HEK293 (cell line): Measurements from ENCODE around the gene ZNF576.

Experiments used
- CTCF ChIA-PET: fragments of 350-600 bp; formaldehyde crosslinking; extraction: SDS; loops from one replicate; lab custom pipeline; 2021; ENCODE audit warnings: antibody characterized with exemption; lab: Yijun Ruan, JAX
- POLR2A ChIA-PET: fragments of 300-600 bp; formaldehyde crosslinking; extraction: SDS; loops from one replicate; lab custom pipeline; 2020; ENCODE audit warnings: antibody characterized with exemption, inconsistent platforms; lab: Yijun Ruan, JAX
- H3K27ac ChIP-seq: fragments of 200-500 bp; sonication (Bioruptor generic); 2 replicates; pipeline ENCODE4 v1.5.1; 2014; ENCODE audit warnings: low read depth, low read length, control low read depth, inconsistent platforms; ENCODE audit errors: extremely low read depth
- H3K36me3 ChIP-seq, 2 experiments: fragments of 200-500 bp in 1 of 2; sonication (Bioruptor generic) in 1 of 2; 1 replicate in 1 of 2; 2 replicates in 1 of 2; pipeline ENCODE4 v1.5.1; 2014 to 2017; ENCODE audit warnings: inconsistent platforms in 2 of 2, low read length in 2 of 2; ENCODE audit not compliant: control insufficient read depth in 2 of 2, insufficient read depth in 1 of 2
- H3K4me1 ChIP-seq: fragments of 200-500 bp; sonication (Bioruptor generic); 2 replicates; pipeline ENCODE4 v1.5.1; 2014; ENCODE audit warnings: mild to moderate bottlenecking, low read length, inconsistent platforms; ENCODE audit not compliant: control insufficient read depth, insufficient read depth
- H3K4me3 ChIP-seq: 2 replicates; pipeline ENCODE4 v1.5.1; 2011; ENCODE audit warnings: low read depth, mild to moderate bottlenecking, control low read depth, low read length, moderate library complexity
- H3K9me3 ChIP-seq: fragments of 200-500 bp; sonication (Bioruptor generic); 2 replicates; pipeline ENCODE4 v1.5.1; 2014; ENCODE audit warnings: low read depth, low read length, inconsistent platforms; ENCODE audit not compliant: control insufficient read depth, insufficient read depth
- GLIS2 ChIP-seq: fragments of 450-650 bp; formaldehyde crosslinking; IDR thresholded peaks from 2 replicates; pipeline ENCODE4 v1.5.1; 2016; ENCODE audit warnings: missing biosample characterization, missing genetic modification characterization
- HOXD13 ChIP-seq: sonication (generic); formaldehyde crosslinking; IDR thresholded peaks from 2 replicates; pipeline ENCODE4 v1.8.0; 2022; ENCODE audit warnings: missing genetic modification reagents, borderline replicate concordance
- KLF16 ChIP-seq: fragments of 450-650 bp; formaldehyde crosslinking; IDR thresholded peaks from 2 replicates; pipeline ENCODE4 v1.5.1; 2017; ENCODE audit warnings: missing biosample characterization, missing genetic modification characterization
- KLF9 ChIP-seq: fragments of 450-650 bp; formaldehyde crosslinking; IDR thresholded peaks from 2 replicates; pipeline ENCODE4 v1.5.1; 2016; ENCODE audit warnings: missing biosample characterization, missing genetic modification characterization, low read depth
- ZFP37 ChIP-seq: fragments of 450-650 bp; formaldehyde crosslinking; IDR thresholded peaks from 2 replicates; pipeline ENCODE4 v1.5.1; 2016; ENCODE audit warnings: missing biosample characterization, missing genetic modification characterization
- ZIC2 ChIP-seq: fragments of 450-650 bp; formaldehyde crosslinking; IDR thresholded peaks from 2 replicates; pipeline ENCODE4 v1.5.1; 2016; ENCODE audit warnings: missing biosample characterization, missing genetic modification characterization
- ZNF10 ChIP-seq: fragments of 450-650 bp; formaldehyde crosslinking; IDR thresholded peaks from 2 replicates; pipeline ENCODE4 v1.5.1; 2017; ENCODE audit warnings: missing biosample characterization, missing genetic modification characterization
- ZNF202 ChIP-seq: fragments of 450-650 bp; formaldehyde crosslinking; IDR thresholded peaks from 2 replicates; pipeline ENCODE4 v1.5.1; 2016; ENCODE audit warnings: missing biosample characterization, missing genetic modification characterization, borderline replicate concordance
- ZNF324 ChIP-seq: fragments of 450-650 bp; formaldehyde crosslinking; IDR thresholded peaks from 2 replicates; pipeline ENCODE4 v1.5.1; 2016; ENCODE audit warnings: missing biosample characterization, missing genetic modification characterization
- ZNF37A ChIP-seq: fragments of 450-650 bp; IDR thresholded peaks from 2 replicates; pipeline ENCODE4 v1.5.1; 2018; ENCODE audit warnings: missing biosample characterization, missing genetic modification characterization
- ZNF394 ChIP-seq: fragments of 450-650 bp; formaldehyde crosslinking; IDR thresholded peaks from 2 replicates; pipeline ENCODE4 v1.5.1; 2016; ENCODE audit warnings: missing biosample characterization, missing genetic modification characterization, mild to moderate bottlenecking, moderate library complexity, borderline replicate concordance
- ZNF416 ChIP-seq: fragments of 450-650 bp; formaldehyde crosslinking; IDR thresholded peaks from 2 replicates; pipeline ENCODE4 v1.5.1; 2016; ENCODE audit warnings: missing biosample characterization, missing genetic modification characterization
- ZNF600 ChIP-seq: fragments of 450-650 bp; formaldehyde crosslinking; IDR thresholded peaks from 2 replicates; pipeline ENCODE4 v1.5.1; 2016; ENCODE audit warnings: missing biosample characterization, missing genetic modification characterization
- ZNF660 ChIP-seq: fragments of 450-650 bp; IDR thresholded peaks from 2 replicates; pipeline ENCODE4 v1.5.1; 2018; ENCODE audit warnings: missing biosample characterization, mild to moderate bottlenecking, missing genetic modification characterization
- ZNF785 ChIP-seq: fragments of 450-650 bp; formaldehyde crosslinking; IDR thresholded peaks from 2 replicates; pipeline ENCODE4 v1.5.1; 2016; ENCODE audit warnings: missing biosample characterization, missing genetic modification characterization
- ZNF791 ChIP-seq: fragments of 450-650 bp; formaldehyde crosslinking; IDR thresholded peaks from 2 replicates; pipeline ENCODE4 v1.5.1; 2016; ENCODE audit warnings: missing biosample characterization, missing genetic modification characterization
- TF ChIP-seq, protein P1 (sequence below): fragments of 450-650 bp; formaldehyde crosslinking; IDR thresholded peaks from 2 replicates; pipeline ENCODE4 v1.5.1; 2016; ENCODE audit warnings: missing biosample characterization, missing genetic modification characterization
- TF ChIP-seq, protein P2 (sequence below): fragments of 450-650 bp; IDR thresholded peaks from 2 replicates; pipeline ENCODE4 v1.5.1; 2018; ENCODE audit warnings: missing biosample characterization, missing genetic modification characterization
- TF ChIP-seq, protein P3 (sequence below): fragments of 450-650 bp; formaldehyde crosslinking; IDR thresholded peaks from 2 replicates; pipeline ENCODE4 v1.5.1; 2016; ENCODE audit warnings: missing biosample characterization, missing genetic modification characterization
- TF ChIP-seq, protein P4 (sequence below): fragments of 450-650 bp; formaldehyde crosslinking; conservative IDR thresholded peaks from 2 replicates; pipeline ENCODE4 v1.5.1; 2016; ENCODE audit warnings: low read depth, missing biosample characterization, missing genetic modification characterization

Gene ZNF576

DNA sequence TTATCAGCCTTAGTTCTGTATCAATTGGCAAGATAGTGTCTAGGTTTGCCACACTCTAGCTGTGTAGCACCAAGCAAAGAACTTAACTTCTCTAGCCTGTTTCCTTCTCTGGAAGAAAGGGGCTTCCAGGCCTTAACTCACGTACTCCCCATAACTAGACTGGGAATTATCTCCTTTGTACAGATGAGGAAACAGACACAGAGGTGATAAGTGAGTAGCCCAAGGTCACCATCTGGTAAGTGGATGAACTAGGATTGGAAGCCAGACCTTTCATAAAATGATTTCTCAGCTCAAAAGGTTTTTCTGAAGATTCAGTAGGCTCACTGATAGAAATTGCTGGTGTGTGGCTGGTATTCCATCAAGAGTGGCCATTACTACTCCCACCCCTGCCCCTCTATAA is 19.9 kb downstream of the ZNF576 start:
- no peak overlapping the region for H3K4me3 ChIP-seq
- POLR2A ChIA-PET, result interaction anchor here (1.5 to 2.3 kb wide), 4 partner anchors 11 to 52 kb away, joined by 3 to 6 read pairs (median 6); partner anchors contain the start of genes IRGQ and ZNF576
- H3K4me1 ChIP-seq, result peaks cover 21% of the 10 kb centered on the region
- H3K27ac ChIP-seq, result no peak overlapping the region
- CTCF ChIA-PET, result interaction anchor here (0.5 to 1.6 kb wide), 3 partner anchors 22 to 150 kb away, joined by 3 to 8 read pairs (median 4); no protein-coding TSS in a partner anchor
- H3K36me3 ChIP-seq, result peaks cover 29 to 41% of the 10 kb centered on the region in 2 experiments
- TF ChIP-seq ZNF785 (tag by site-specific recombination), result no peak
- TF ChIP-seq, protein P1, sequence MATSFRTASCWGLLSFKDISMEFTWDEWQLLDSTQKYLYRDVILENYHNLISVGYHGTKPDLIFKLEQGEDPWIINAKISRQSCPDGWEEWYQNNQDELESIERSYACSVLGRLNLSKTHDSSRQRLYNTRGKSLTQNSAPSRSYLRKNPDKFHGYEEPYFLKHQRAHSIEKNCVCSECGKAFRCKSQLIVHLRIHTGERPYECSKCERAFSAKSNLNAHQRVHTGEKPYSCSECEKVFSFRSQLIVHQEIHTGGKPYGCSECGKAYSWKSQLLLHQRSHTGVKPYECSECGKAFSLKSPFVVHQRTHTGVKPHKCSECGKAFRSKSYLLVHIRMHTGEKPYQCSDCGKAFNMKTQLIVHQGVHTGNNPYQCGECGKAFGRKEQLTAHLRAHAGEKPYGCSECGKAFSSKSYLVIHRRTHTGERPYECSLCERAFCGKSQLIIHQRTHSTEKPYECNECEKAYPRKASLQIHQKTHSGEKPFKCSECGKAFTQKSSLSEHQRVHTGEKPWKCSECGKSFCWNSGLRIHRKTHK (tag by site-specific recombination), result no peak
- no peak for TF ChIP-seq ZNF202 (tag by site-specific recombination)
- TF ChIP-seq ZNF791 (tag by site-specific recombination), result no peak
- no peak for TF ChIP-seq ZNF416 (tag by site-specific recombination)
- TF ChIP-seq KLF9 (tag by site-specific recombination), result no peak
- no peak for TF ChIP-seq HOXD13 (CRISPR knock-in tag)
- TF ChIP-seq KLF16 (tag by site-specific recombination), result no peak
- no peak for TF ChIP-seq ZNF394 (tag by site-specific recombination)
- TF ChIP-seq, protein P2, sequence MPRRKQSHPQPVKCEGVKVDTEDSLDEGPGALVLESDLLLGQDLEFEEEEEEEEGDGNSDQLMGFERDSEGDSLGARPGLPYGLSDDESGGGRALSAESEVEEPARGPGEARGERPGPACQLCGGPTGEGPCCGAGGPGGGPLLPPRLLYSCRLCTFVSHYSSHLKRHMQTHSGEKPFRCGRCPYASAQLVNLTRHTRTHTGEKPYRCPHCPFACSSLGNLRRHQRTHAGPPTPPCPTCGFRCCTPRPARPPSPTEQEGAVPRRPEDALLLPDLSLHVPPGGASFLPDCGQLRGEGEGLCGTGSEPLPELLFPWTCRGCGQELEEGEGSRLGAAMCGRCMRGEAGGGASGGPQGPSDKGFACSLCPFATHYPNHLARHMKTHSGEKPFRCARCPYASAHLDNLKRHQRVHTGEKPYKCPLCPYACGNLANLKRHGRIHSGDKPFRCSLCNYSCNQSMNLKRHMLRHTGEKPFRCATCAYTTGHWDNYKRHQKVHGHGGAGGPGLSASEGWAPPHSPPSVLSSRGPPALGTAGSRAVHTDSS (tag by site-specific recombination), result no peak
- no peak for TF ChIP-seq ZNF37A
- TF ChIP-seq ZFP37 (tag by site-specific recombination), result no peak
- TF ChIP-seq, protein P3, sequence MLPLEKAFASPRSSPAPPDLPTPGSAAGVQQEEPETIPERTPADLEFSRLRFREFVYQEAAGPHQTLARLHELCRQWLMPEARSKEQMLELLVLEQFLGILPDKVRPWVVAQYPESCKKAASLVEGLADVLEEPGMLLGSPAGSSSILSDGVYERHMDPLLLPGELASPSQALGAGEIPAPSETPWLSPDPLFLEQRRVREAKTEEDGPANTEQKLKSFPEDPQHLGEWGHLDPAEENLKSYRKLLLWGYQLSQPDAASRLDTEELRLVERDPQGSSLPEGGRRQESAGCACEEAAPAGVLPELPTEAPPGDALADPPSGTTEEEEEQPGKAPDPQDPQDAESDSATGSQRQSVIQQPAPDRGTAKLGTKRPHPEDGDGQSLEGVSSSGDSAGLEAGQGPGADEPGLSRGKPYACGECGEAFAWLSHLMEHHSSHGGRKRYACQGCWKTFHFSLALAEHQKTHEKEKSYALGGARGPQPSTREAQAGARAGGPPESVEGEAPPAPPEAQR (tag by site-specific recombination), result no peak
- no peak for TF ChIP-seq ZNF660
- no peak for TF ChIP-seq ZNF324 (tag by site-specific recombination)
- TF ChIP-seq ZNF600, result no peak
- TF ChIP-seq ZNF10 (tag by site-specific recombination), result no peak
- TF ChIP-seq GLIS2, result no peak
- no peak for TF ChIP-seq ZIC2 (tag by site-specific recombination)
- TF ChIP-seq, protein P4, sequence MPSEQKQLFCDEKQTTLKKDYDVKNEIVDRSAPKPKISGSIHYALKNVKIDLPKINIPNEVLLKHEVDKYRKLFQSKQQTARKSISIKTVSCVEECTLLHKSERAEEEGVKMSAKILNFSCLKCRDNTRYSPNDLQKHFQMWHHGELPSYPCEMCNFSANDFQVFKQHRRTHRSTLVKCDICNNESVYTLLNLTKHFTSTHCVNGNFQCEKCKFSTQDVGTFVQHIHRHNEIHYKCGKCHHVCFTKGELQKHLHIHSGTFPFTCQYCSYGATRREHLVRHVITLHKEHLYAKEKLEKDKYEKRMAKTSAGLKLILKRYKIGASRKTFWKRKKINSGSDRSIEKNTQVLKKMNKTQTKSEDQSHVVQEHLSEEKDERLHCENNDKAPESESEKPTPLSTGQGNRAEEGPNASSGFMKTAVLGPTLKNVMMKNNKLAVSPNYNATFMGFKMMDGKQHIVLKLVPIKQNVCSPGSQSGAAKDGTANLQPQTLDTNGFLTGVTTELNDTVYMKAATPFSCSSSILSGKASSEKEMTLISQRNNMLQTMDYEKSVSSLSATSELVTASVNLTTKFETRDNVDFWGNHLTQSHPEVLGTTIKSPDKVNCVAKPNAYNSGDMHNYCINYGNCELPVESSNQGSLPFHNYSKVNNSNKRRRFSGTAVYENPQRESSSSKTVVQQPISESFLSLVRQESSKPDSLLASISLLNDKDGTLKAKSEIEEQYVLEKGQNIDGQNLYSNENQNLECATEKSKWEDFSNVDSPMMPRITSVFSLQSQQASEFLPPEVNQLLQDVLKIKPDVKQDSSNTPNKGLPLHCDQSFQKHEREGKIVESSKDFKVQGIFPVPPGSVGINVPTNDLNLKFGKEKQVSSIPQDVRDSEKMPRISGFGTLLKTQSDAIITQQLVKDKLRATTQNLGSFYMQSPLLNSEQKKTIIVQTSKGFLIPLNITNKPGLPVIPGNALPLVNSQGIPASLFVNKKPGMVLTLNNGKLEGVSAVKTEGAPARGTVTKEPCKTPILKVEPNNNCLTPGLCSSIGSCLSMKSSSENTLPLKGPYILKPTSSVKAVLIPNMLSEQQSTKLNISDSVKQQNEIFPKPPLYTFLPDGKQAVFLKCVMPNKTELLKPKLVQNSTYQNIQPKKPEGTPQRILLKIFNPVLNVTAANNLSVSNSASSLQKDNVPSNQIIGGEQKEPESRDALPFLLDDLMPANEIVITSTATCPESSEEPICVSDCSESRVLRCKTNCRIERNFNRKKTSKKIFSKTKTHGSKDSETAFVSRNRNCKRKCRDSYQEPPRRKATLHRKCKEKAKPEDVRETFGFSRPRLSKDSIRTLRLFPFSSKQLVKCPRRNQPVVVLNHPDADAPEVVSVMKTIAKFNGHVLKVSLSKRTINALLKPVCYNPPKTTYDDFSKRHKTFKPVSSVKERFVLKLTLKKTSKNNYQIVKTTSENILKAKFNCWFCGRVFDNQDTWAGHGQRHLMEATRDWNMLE, result no peak
- no peaks in the 10 kb centered on the region; the same call in 1 of the 2 replicates for H3K9me3 ChIP-seq
